ENCODE results near the gene MSLN.

DNA sequence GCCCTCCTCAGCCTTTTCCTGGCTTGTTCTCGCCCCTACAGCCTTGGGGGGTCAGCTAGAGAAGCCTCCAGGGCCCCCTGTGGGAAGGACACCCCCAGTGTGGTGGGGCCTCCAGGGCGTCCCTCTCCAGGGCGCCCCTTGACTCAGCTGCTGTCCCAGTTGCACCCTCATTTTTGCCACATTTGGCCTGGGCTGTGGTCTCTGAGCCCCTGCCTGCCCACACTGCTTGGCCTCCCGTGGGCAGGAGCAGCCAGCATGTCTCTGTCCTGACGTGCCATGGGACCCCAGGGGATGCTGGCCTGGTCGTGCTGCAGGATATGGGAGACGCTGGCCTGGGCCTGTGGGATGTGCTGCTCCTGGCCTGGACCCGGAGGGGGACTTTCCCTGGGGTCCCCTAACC is 32.9 kb downstream of the MSLN start:
- TF ChIP-seq POLR2A (IDR thresholded peaks at IDR 0.05; ENCODE audit: low read length) (no peak), USF2 (IDR thresholded peaks at IDR 0.05) (no peak), ZFP36 (IDR thresholded peaks at IDR 0.05; ENCODE audit: borderline replicate concordance, partially characterized antibody) (no peak), KDM5A (IDR thresholded peaks at IDR 0.05) (no peak), NR3C1 (IDR thresholded peaks at IDR 0.05) (no peak), CEBPB (IDR thresholded peaks at IDR 0.05) (no peak), HOXA7 (CRISPR knock-in tag; IDR thresholded peaks at IDR 0.05) (no peak), CHD4 (IDR thresholded peaks at IDR 0.05; ENCODE audit: borderline replicate concordance) (no peak), FOSL2 (IDR thresholded peaks at IDR 0.05) (no peak), FOSL2 (CRISPR knock-in tag; IDR thresholded peaks at IDR 0.05) (no peak), RAD21 (conservative IDR thresholded peaks at IDR 0.05 in 1 of 2, IDR thresholded peaks at IDR 0.05 in 1 of 2) (no peak)
- TF ChIP-seq, protein P1, sequence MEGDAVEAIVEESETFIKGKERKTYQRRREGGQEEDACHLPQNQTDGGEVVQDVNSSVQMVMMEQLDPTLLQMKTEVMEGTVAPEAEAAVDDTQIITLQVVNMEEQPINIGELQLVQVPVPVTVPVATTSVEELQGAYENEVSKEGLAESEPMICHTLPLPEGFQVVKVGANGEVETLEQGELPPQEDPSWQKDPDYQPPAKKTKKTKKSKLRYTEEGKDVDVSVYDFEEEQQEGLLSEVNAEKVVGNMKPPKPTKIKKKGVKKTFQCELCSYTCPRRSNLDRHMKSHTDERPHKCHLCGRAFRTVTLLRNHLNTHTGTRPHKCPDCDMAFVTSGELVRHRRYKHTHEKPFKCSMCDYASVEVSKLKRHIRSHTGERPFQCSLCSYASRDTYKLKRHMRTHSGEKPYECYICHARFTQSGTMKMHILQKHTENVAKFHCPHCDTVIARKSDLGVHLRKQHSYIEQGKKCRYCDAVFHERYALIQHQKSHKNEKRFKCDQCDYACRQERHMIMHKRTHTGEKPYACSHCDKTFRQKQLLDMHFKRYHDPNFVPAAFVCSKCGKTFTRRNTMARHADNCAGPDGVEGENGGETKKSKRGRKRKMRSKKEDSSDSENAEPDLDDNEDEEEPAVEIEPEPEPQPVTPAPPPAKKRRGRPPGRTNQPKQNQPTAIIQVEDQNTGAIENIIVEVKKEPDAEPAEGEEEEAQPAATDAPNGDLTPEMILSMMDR (IDR thresholded peaks at IDR 0.05): no peak
- TF ChIP-seq, protein P2, sequence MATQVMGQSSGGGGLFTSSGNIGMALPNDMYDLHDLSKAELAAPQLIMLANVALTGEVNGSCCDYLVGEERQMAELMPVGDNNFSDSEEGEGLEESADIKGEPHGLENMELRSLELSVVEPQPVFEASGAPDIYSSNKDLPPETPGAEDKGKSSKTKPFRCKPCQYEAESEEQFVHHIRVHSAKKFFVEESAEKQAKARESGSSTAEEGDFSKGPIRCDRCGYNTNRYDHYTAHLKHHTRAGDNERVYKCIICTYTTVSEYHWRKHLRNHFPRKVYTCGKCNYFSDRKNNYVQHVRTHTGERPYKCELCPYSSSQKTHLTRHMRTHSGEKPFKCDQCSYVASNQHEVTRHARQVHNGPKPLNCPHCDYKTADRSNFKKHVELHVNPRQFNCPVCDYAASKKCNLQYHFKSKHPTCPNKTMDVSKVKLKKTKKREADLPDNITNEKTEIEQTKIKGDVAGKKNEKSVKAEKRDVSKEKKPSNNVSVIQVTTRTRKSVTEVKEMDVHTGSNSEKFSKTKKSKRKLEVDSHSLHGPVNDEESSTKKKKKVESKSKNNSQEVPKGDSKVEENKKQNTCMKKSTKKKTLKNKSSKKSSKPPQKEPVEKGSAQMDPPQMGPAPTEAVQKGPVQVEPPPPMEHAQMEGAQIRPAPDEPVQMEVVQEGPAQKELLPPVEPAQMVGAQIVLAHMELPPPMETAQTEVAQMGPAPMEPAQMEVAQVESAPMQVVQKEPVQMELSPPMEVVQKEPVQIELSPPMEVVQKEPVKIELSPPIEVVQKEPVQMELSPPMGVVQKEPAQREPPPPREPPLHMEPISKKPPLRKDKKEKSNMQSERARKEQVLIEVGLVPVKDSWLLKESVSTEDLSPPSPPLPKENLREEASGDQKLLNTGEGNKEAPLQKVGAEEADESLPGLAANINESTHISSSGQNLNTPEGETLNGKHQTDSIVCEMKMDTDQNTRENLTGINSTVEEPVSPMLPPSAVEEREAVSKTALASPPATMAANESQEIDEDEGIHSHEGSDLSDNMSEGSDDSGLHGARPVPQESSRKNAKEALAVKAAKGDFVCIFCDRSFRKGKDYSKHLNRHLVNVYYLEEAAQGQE (IDR thresholded peaks at IDR 0.05): no peak
